Measurements from ENCODE around the gene TBL2.

The TBL2 gene

GRCh38 chr7:73624669-73625001 lies 46.3 kb upstream of the TBL2 start:
- Histone ChIP-seq H3K9me2 (replicated peaks; ENCODE audit: low read depth, low read length) (no peaks in the 10 kb centered on the region), H2AFZ (ENCODE audit: low read length) (no peak overlapping the region)

DNA sequence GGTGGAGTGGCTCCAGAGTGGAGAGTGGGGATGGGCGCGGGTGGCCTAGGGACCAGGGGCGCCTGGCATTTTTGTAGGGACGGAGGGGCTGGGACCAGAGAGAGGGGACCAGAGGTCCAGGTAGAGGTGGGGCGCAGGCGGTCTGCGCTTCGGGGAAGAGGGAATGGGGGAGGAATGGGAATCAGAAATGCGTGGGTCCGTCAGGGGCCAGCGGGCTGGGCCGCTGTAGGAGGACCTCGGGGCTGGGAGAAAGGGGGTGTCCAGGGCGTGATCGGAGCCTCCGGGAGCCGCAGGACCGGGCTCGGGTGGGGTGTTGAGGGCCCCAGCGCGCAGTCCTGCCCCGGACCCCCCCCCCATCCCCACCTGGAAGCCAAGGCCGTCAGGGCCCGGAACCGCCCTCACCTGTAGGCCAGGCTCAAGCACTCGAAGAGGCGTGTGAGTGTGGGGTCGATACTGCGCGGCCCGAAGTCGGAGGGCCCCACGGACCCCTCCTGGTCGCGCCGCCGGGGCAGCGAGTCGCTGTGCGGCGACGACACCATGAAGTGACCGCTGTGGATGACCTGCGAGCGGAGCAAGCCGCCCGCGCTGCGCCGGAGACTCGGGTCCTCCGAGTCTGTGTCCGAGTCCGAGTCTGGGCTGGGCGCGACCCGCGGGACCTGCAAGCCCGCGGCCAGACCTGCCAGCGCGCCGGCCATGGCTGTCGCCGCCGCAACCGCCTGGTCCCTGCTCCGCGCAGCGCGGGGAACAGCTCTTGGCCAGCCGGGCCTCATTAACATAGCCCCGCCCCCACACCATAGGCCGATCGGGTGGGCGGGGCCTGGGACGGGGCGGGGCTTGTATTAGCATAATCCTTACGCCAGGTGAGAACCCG lies 45.7 kb upstream of the TBL2 start, which contains the start of gene MLXIPL:
Gene MLXIPL (minus strand): TSS at position 725 of the 871 bp plus-strand sequence. CDS start 30 bp downstream, at position 695.
- H2AFZ ChIP-seq (ENCODE audit: low read length) = no peak within 1 kb of the TSS
- no peaks in the 10 kb centered on the region for H3K79me2 ChIP-seq (ENCODE audit: insufficient read depth, low read length)
- no peak within 1 kb of the TSS for H3K4me2 ChIP-seq (ENCODE audit: low read depth, low read length, poor library complexity, severe bottlenecking)
- no peaks in the 10 kb centered on the region for H3K9me3 ChIP-seq (ENCODE audit: insufficient read depth, low read depth, low read length)
- H3K9ac ChIP-seq (ENCODE audit: low read depth, low read length, poor library complexity, severe bottlenecking) = no peak within 1 kb of the TSS
- no peaks in the 10 kb centered on the region for H3F3A ChIP-seq (ENCODE audit: low read depth)
- H3K4me1 ChIP-seq (ENCODE audit: insufficient read depth, low read length, poor library complexity, severe bottlenecking) = no peaks in the 10 kb centered on the region
- TF ChIP-seq CTCF (conservative IDR thresholded peaks at IDR 0.05; ENCODE audit: low read length) (no peak), EZH2phosphoT487 (IDR thresholded peaks at IDR 0.05; ENCODE audit: borderline replicate concordance) (no peak)
- H3K27me3 ChIP-seq (ENCODE audit: insufficient read depth, low read length, poor library complexity, severe bottlenecking) = no peaks in the 10 kb centered on the region
- no peaks in the 10 kb centered on the region for H4K20me1 ChIP-seq (ENCODE audit: insufficient read depth, low read length, poor library complexity, severe bottlenecking)
- H3K4me3 ChIP-seq (ENCODE audit: low read length, poor library complexity, severe bottlenecking) = no peak within 1 kb of the TSS
- H3K9me2 ChIP-seq (replicated peaks; ENCODE audit: low read depth, low read length) = no peaks in the 10 kb centered on the region
- H3K36me3 ChIP-seq (ENCODE audit: insufficient read depth, low read length) = no peaks in the 10 kb centered on the region

More at GRCh38 chr7:73624669-73625001, 46.3 kb upstream of the TBL2 start:
- no peak overlapping the region for H3K4me2 ChIP-seq (ENCODE audit: low read depth, low read length, poor library complexity, severe bottlenecking)
- H3K79me2 ChIP-seq (ENCODE audit: insufficient read depth, low read length) = no peaks in the 10 kb centered on the region
- no peaks in the 10 kb centered on the region for H3F3A ChIP-seq (ENCODE audit: low read depth)
- H3K4me1 ChIP-seq (ENCODE audit: insufficient read depth, low read length, poor library complexity, severe bottlenecking) = no peaks in the 10 kb centered on the region
- H4K20me1 ChIP-seq (ENCODE audit: insufficient read depth, low read length, poor library complexity, severe bottlenecking) = no peaks in the 10 kb centered on the region
- H3K27me3 ChIP-seq (ENCODE audit: insufficient read depth, low read length, poor library complexity, severe bottlenecking) = no peaks in the 10 kb centered on the region
- no peak overlapping the region for H3K9ac ChIP-seq (ENCODE audit: low read depth, low read length, poor library complexity, severe bottlenecking)
- no peaks in the 10 kb centered on the region for H3K36me3 ChIP-seq (ENCODE audit: insufficient read depth, low read length)
- no peak overlapping the region for H3K4me3 ChIP-seq (ENCODE audit: low read length, poor library complexity, severe bottlenecking)
- H3K9me3 ChIP-seq (ENCODE audit: insufficient read depth, low read depth, low read length) = no peaks in the 10 kb centered on the region
- TF ChIP-seq EZH2phosphoT487 (IDR thresholded peaks at IDR 0.05; ENCODE audit: borderline replicate concordance) (no peak), CTCF (conservative IDR thresholded peaks at IDR 0.05; ENCODE audit: low read length) (no peak)

DNA sequence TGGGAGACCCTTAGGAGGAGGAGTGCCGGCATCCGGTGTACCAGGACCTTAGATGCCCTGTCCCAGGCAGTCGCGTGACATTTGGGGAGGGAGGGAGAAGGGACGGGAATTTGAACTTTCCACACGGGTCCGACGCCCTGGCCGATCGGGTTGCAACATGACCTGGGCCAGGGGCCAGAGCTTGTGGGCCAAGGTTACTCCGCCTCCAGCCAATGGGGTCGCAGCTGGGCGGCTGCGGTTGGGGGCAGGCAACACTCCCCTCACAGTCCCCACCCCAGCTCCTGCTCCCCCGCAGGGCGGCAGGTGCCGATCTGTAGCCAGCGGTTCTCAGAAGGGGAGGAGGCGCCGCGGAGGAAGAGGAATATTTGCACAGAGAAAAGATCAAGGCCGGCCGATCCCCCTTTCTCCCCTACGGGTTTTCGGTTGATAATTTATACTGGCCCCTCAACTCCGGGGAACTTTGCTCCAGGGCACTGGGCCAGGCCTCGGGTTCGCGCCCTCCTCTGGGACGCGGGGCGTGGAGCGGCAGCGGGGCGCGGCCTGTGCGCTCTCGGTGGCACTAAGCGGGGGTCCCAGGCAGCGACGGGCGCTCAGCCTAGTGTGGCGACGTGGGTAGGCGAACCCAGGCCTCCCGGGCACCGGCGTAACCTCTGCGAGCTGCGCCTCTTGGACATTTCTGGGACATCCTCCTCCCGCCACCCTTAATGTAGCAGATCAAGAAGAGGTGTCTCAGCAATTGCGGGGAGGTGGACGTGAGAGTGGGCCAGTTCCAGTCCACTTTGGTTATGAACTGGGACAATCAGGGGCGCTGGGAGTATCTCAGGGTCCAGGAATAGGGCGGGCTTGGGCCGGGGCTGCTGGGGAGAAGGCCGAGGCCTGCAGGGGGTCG lies 44.8 kb upstream of the TBL2 start:
- Histone ChIP-seq H3K36me3 (ENCODE audit: insufficient read depth, low read length) (no peaks in the 10 kb centered on the region), H3K9me2 (replicated peaks; ENCODE audit: low read depth, low read length) (no peaks in the 10 kb centered on the region), H3K79me2 (ENCODE audit: insufficient read depth, low read length) (no peaks in the 10 kb centered on the region), H4K20me1 (ENCODE audit: insufficient read depth, low read length, poor library complexity, severe bottlenecking) (no peaks in the 10 kb centered on the region), H3K27me3 (ENCODE audit: insufficient read depth, low read length, poor library complexity, severe bottlenecking) (no peaks in the 10 kb centered on the region), H2AFZ (ENCODE audit: low read length) (no peak overlapping the region), H3F3A (ENCODE audit: low read depth) (no peaks in the 10 kb centered on the region), H3K4me2 (ENCODE audit: low read depth, low read length, poor library complexity, severe bottlenecking) (no peak overlapping the region), H3K4me1 (ENCODE audit: insufficient read depth, low read length, poor library complexity, severe bottlenecking) (no peaks in the 10 kb centered on the region), H3K4me3 (ENCODE audit: low read length, poor library complexity, severe bottlenecking) (no peak overlapping the region), H3K9ac (ENCODE audit: low read depth, low read length, poor library complexity, severe bottlenecking) (no peak overlapping the region), H3K9me3 (ENCODE audit: insufficient read depth, low read depth, low read length) (no peaks in the 10 kb centered on the region)
- TF ChIP-seq EZH2phosphoT487 (IDR thresholded peaks at IDR 0.05; ENCODE audit: borderline replicate concordance) (no peak), CTCF (conservative IDR thresholded peaks at IDR 0.05; ENCODE audit: low read length) (no peak)
